ENCODE data around the gene FMNL3.

The FMNL3 gene

DNA sequence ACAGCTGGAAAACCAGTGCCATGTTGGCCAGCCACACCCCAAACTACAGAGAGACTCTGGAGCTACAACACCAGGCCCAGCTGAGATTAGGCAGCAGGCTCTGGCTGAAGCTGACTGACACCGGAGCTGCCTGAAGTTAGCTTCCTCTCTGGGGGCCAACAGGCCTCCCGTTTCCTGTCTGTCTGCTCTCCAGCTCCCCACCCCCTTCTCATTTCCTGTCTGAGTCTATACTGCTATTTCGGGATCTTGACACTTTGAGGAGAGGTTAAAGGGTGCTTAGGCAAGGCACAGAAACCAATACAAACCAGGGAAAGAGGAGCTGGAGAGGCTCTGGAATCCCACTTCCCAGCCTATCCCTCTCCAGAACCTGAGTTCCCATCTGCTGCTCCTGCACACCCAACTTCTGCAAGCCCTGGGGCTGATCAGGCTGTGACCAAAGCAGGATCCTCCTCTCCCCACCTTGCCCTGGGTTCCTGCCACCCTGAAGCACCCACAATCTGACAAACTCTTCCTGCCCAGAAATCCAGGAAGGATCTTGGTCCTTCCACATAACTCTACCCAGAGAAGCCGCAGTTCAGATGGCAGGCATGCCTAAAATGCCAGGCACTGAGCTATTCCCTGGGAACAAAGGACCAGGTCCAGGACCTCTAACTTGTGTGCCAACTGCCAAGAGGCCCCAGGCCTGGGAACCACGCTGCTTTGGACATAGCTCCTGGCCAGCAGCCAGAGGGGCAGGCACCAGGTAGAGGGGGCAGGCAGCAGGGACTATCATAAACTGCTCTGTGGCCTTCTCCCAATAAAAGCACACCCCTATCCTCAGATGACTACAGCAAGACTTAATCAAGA, 44.0 kb downstream of the FMNL3 start:
- no peak for DNase-seq (ENCODE audit: low read depth)
- in situ Hi-C loops (cut with HindIII; ENCODE audit: low sequenced_read_pairs): no loop called here
- TF ChIP-seq, protein P1, sequence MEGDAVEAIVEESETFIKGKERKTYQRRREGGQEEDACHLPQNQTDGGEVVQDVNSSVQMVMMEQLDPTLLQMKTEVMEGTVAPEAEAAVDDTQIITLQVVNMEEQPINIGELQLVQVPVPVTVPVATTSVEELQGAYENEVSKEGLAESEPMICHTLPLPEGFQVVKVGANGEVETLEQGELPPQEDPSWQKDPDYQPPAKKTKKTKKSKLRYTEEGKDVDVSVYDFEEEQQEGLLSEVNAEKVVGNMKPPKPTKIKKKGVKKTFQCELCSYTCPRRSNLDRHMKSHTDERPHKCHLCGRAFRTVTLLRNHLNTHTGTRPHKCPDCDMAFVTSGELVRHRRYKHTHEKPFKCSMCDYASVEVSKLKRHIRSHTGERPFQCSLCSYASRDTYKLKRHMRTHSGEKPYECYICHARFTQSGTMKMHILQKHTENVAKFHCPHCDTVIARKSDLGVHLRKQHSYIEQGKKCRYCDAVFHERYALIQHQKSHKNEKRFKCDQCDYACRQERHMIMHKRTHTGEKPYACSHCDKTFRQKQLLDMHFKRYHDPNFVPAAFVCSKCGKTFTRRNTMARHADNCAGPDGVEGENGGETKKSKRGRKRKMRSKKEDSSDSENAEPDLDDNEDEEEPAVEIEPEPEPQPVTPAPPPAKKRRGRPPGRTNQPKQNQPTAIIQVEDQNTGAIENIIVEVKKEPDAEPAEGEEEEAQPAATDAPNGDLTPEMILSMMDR (IDR thresholded peaks at IDR 0.05; ENCODE audit: low read depth, low read length, missing control alignments): no peak
- H3K4me3 ChIP-seq (ENCODE audit: low read depth, low read length): no peak overlapping the region

DNA sequence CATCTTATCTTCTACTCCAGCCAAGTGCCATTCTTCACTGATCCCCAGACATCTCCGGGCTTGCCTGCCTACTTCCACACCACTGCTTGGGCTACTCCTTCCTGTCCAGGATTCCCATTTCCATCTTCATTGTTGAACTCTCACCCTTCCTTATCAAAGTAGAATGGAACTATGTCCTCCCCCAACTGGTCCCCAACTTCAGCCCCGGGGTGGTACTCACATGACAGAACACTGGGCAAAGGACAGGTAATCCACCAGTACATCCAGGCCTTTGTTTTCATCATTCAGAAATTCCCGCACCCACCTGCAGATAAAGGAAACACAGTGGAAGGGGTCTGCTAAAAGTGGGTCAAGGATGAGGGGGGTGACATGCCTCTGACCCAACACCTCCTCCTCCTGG, 45.5 kb downstream of the FMNL3 start:
- DNase-seq (ENCODE audit: low read depth): no peak
- in situ Hi-C loops (cut with HindIII; ENCODE audit: low sequenced_read_pairs): no loop called here
- H3K4me3 ChIP-seq (ENCODE audit: low read depth, low read length): no peak overlapping the region
- TF ChIP-seq, protein P1 (IDR thresholded peaks at IDR 0.05; ENCODE audit: low read depth, low read length, missing control alignments): no peak

DNA sequence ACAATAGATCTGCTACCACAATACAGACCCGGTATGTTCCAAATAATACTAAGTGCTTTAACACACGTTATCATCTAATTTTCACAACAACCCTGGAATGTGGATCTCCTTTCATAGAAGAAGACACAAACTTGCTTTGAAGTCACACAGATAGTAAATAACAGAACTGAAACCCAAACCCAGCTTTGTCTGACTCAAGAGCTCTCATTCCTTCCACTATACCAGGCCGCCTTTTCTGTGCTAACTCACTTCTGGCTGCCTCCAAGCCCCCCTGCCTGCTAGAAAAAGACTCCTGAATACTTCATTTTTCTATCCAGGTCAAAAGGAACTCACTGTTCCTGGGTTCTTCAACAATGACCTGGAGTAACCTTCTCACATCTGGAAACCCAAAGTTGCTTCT, 46.0 kb downstream of the FMNL3 start:
- in situ Hi-C loops (cut with HindIII; ENCODE audit: low sequenced_read_pairs): no loop called here
- TF ChIP-seq, protein P1 (IDR thresholded peaks at IDR 0.05; ENCODE audit: low read depth, low read length, missing control alignments): no peak
- no peak for DNase-seq (ENCODE audit: low read depth)
- H3K4me3 ChIP-seq (ENCODE audit: low read depth, low read length): no peak overlapping the region

DNA sequence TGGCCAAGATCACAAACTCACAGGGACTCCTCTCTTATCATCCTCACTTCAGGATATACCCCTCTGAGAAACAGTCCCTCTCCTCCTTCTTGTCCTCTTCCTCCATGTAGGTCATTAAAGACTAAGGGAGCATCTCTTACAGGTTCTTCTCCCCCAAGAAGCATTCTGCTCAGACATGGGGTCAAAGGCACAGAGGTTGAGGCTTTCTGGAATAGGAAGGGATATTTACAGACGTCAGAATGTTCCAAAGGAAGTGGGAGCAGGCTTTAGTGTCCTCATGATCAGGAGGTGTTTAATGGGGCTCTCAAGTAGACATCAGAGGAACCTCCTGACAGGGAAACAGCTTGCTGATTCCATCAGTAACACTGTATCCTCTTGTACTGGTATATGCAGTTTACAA, 47.5 kb downstream of the FMNL3 start:
- in situ Hi-C loops (cut with HindIII; ENCODE audit: low sequenced_read_pairs): no loop called here
- no peak overlapping the region for H3K4me3 ChIP-seq (ENCODE audit: low read depth, low read length)
- TF ChIP-seq, protein P1 (IDR thresholded peaks at IDR 0.05; ENCODE audit: low read depth, low read length, missing control alignments): no peak
- DNase-seq (ENCODE audit: low read depth): no peak

DNA sequence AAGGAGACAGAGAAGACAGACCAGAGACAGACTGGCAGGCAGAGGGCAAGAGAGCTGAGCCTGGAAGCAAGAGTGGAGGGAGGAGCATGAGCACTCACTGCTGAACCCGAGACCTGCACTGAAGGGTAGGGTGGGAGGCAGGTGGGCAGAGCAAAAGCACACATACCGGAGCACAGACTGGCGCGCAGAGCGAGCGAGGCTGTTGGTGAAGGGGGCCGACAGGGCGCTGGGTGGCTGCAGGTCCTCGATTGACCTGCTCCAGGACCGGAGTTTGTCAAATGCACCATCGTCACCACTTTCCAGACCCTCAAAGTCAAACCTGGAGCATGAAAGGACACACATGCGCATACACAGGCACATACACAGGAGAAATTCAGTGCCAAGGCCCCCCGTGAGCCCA, 48.9 kb downstream of the FMNL3 start:
- DNase-seq (ENCODE audit: low read depth): no peak
- TF ChIP-seq, protein P1 (IDR thresholded peaks at IDR 0.05; ENCODE audit: low read depth, low read length, missing control alignments): no peak
- no peak overlapping the region for H3K4me3 ChIP-seq (ENCODE audit: low read depth, low read length)
- in situ Hi-C loops (cut with HindIII; ENCODE audit: low sequenced_read_pairs): no loop called here

DNA sequence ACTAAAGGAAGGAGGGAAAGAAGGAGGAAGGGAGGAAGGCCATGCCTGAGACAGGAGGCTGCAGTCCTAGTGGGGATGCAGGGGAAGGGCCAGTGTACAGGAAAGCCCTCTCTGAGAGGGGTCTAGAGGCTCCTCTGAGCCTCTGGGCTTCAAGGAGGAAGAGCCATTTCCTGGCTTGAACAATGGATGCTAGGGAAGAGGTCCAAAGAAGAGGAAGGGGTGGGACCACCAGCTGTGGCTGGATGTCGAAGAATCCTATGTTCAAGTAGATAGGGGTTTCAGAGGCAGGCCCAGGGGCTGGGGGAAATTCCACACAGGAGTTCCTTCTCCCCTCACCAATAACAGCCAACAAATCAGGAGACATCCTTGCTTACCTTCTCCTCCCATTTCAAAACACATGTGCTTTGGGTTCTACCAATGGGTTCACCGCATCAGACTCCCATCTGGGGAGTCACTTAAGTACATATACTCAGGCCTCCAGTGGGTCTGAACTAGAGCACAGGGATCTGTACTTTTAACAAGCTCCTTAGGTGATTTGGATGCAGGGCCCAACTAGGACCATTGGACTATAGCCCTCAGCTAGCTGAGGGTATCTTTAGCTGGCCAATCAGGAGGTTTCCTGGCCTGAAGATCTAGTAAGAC, 51.5 kb downstream of the FMNL3 start:
- no peak for DNase-seq (ENCODE audit: low read depth)
- in situ Hi-C loops (cut with HindIII; ENCODE audit: low sequenced_read_pairs): no loop called here
- no peak overlapping the region for H3K4me3 ChIP-seq (ENCODE audit: low read depth, low read length)
- TF ChIP-seq, protein P1 (IDR thresholded peaks at IDR 0.05; ENCODE audit: low read depth, low read length, missing control alignments): no peak

Measured in astrocyte of the cerebellum (primary cell).